Activated CD8-positive, alpha-beta memory T cell treated with anti-CD3 and anti-CD28 coated beads for 24 hours (primary cell): ENCODE measurements around the gene NFASC.

Source experiments
- DNase-seq: peaks from one replicate; pipeline ENCODE4 v3.0.0-alpha.2; 2020

NFASC gene

GRCh38 chr1:205016075-205016474 is 145.4 kb downstream of the NFASC start:
- no peak for DNase-seq

- DNase-seq: no peak
Measured at GRCh38 chr1:205016584-205016983, 145.9 kb downstream of the NFASC start.

GRCh38 chr1:205017001-205017400 is 146.3 kb downstream of the NFASC start:
- DNase-seq: no peak

- DNase-seq: no peak
Measured at GRCh38 chr1:205017766-205018165, 147.1 kb downstream of the NFASC start.

GRCh38 chr1:205018381-205018780 is 147.7 kb downstream of the NFASC start:
- no peak for DNase-seq

- DNase-seq: no peak
Measured at GRCh38 chr1:205020466-205020865, 149.8 kb downstream of the NFASC start.

- no peak for DNase-seq
Measured at GRCh38 chr1:205024679-205025078, 154.0 kb downstream of the NFASC start.

- no peak for DNase-seq
Measured at GRCh38 chr1:205025239-205025638, 154.6 kb downstream of the NFASC start.

GRCh38 chr1:205026181-205026580 is 155.5 kb downstream of the NFASC start:
- no peak for DNase-seq

- no peak for DNase-seq
Measured at GRCh38 chr1:205028390-205028789, 157.7 kb downstream of the NFASC start.

GRCh38 chr1:205028924-205029323 is 158.3 kb downstream of the NFASC start:
- no peak for DNase-seq

GRCh38 chr1:205030241-205030640 is 159.6 kb downstream of the NFASC start:
- no peak for DNase-seq

GRCh38 chr1:205030896-205031295 is 160.2 kb downstream of the NFASC start:
- DNase-seq: no peak

- DNase-seq: no peak
Measured at GRCh38 chr1:205032508-205032907, 161.8 kb downstream of the NFASC start.

GRCh38 chr1:205037539-205037938 is 166.9 kb downstream of the NFASC start:
- DNase-seq: no peak

GRCh38 chr1:205038132-205038786 is 167.6 kb downstream of the NFASC start:
- DNase-seq: no peak

GRCh38 chr1:205041001-205041715 is 170.5 kb downstream of the NFASC start:
- no peak for DNase-seq

- no peak for DNase-seq
Measured at GRCh38 chr1:205041998-205042910, 171.6 kb downstream of the NFASC start.

- no peak for DNase-seq
Measured at GRCh38 chr1:205042911-205043806, 172.5 kb downstream of the NFASC start, which contains the start of gene CNTN2. Gene CNTN2, plus strand, starts transcription at chr1:205043212. Its CDS starts 9,974 bp downstream, at chr1:205053186.

GRCh38 chr1:205043866-205044265 is 173.2 kb downstream of the NFASC start:
- no peak for DNase-seq

- DNase-seq: no peak
Measured at GRCh38 chr1:205044741-205045140, 174.1 kb downstream of the NFASC start.

- DNase-seq: no peak
Measured at GRCh38 chr1:205045146-205045545, 174.5 kb downstream of the NFASC start.
